Left hindlimb (tissue), 1 donor: ENCODE data around the gene ACACB.

Source experiments
- DNase-seq: peaks from one replicate; pipeline ENCODE4 v3.0.0-alpha.2; 2018

Gene ACACB

DNA sequence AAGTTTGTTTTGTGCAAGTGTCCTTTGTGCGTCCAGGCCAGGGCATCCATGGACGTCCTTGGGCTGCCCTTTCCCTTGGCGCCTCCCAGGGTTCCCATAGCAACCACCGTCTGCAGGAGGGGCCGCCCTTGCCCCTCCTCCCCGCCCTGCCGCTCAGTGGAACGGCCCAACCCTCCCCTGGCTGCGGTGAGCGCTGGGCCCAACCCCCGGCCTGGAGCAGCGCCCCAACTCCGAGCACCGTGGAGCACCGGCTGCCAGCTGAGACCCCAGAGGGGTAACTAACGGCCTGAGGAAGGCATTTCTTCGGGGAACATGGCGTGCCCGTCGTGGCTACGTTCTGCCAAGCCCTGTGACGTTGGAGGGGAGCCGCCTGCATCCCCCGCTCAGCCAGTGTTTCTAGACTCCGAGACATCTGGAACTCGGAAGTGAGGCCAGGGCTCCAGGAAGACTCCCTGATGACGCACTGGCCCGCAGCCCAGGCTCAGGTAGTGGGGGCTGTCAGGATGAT is 5.3 kb upstream of the ACACB start:
- peak; percentile 92 for DNase-seq

DNA sequence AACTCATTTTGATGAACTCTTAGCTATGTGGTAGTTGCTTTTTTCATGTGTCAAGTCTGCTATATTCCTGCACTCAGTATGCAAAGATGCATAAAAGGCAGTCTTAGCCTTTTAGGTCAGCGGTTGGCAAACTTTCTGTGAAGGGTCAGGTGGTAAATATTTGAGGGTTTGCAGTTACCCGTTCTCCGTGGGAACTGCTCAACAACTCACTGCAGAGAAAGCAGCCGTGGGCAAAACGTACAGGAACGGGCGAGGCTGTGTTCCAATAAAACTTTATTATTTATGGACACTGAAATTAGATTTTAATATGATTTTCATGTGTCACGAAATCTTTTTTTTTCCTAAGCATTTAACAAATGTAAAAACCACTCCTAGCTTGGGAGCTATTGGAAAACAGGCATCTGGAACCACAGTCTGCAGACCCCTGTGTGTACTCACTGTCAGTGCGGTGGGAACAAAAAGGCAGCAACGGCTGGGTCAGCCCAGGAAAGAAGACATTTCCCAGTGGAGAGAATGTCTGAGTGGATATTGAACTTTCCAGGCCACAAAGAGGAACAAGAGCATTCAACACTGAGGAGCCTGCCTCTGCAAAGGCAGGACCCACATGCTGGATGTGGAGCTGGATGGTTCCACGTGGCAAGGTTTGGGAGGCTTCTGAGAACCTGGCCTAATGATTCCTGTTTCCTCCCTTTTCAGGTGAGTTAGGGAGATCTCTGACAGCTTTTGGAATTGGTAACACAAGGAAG is 3.5 kb upstream of the ACACB start:
- no peak for DNase-seq

DNA sequence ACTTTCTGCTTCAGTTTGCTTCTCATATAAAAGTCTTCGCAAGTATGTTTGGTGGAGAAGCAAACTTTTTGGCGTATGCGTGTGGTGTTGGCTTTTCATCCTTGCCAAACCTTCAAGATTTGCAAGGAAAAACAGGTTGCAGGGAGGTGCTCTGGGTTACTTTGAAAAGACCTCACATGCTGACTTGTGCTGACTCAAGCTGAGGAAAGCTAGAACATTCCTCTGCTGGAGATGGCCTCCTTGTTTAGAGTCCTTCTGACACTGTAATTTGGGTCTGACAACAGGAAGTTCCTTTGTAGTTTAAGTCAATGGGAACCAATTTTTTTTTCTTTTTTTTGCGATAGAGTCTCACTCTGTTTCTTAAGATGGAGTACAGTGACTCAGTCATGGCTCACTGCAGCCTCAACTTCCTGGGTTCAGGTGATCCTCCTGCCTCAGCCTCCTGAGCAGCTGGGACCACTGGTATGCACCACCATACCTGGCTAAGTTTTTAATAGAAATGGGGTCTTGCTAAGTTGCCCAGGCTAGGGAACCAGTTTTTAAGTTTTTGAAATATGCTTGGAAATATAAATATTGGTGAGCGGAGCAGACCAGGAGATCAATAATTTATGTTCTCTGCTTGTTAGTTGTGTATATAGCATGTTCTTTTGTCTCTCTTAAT is 2.6 kb upstream of the ACACB start:
- no peak for DNase-seq

DNA sequence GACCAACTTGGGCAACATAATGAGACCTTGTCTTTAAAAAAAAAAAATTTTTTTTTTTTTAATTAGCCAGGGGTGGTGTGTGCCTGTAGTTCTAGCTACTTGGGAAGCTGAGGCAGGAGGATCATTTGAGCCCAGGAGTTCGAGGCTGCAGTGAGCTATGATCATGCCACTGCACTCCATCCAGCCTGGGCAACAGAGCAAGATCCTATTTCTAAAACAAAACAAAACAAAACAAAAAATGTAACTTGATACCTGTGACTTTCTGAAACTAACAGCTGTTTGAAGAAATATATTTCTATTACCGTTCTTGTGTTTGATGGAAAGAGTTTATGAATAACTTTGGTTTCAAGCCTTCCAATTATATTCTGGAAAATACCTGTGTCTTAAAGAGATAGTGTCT is 1.7 kb upstream of the ACACB start:
- no peak for DNase-seq

DNA sequence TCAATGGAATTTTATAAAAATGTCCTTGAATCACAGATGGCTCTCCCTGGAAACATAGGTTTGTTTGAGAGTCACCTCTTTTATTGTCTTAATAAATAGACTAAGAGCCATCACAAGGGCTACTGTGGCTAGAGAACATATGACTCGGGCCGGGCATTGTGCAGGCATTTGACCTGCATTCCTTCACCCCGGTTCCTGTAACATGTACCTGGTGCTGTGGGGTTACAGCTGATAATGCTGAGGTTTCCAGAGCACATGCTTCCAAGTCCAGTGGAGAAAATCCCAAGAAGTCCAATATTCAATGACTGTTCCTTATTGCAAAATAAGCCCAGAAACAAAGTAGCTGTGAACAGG is 1.0 kb upstream of the ACACB start:
- DNase-seq, result no peak

DNA sequence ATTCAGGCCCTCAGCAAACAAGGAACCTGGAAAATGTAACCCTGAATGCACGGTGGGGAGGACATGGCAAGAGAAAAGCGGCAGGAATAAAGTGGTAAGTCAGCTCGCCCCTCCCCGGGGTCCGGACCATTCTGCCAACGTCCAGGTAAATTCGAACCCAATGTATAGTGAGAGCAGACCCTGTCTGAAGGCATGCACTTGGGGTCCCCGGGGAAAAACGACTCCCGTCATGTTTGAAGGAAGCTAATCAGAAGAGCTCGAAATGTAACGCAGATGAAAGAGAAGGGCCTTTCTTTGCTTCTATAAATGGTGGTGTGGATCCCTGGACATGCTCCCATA is 193 bp downstream of the ACACB start:
- no peak for DNase-seq

DNA sequence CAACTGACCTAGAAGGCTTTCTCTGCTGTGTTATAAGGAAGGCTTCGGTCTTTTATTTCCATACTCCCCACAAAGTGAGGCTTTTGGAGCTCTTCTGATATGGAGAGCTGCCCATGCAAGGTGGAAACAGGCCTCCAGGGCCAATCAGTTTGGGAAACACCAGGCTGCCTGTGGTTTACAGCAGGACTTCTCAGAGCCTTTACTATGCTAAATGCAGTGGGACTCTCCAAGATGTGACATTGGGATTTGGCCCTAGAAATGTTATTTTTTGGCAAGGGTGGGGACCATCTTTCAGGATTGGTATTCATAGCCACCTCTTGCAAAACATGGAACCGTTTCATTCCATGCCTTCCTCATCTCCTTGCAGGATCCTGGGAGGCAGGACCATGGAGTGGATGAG is 3.7 kb downstream of the ACACB start:
- no peak for DNase-seq

DNA sequence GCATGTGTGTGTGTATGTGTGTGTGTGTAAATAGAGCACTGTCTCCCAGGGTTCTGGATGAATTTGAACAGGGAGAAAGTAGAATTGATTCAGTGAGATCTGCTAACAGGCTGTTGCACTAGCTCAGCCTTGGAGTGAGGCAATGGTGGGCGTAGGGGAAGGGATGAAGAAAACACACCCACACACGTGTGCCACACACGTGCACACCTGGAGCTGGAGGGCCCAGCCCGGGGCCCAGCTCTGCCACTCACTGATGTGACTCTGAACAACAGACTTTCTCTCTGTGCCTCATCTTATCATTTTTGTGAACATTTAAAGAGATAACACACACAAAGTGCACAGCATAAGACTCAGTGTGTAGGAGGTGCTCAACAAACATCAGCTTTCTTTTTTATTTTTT is 4.2 kb downstream of the ACACB start:
- no peak for DNase-seq

DNA sequence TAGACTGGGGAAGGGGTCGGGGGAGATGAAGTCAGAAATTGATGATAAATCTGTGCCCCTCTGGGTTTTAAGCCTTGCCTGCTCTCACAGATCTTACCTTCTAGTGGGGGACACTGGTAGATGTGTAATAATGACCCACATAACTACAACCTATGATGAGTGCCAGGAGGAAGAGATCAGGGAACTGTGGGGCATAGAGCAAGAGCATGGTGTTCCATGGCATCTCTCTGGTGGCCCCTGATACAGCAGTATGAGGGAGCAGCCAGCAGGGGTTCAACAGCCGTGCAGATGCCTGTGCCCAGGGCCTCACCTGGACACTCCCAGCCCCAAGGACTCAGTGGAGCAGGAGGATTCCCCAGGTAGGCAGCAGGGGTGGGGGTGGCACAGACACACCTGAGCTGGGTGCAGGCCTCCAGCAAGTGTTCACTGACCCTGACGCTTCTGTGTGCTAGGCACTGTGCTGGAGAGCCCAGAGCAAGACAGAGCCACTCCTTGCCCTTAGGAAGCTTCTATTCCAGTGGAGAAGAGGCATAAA is 5.0 kb downstream of the ACACB start:
- no peak for DNase-seq

DNA sequence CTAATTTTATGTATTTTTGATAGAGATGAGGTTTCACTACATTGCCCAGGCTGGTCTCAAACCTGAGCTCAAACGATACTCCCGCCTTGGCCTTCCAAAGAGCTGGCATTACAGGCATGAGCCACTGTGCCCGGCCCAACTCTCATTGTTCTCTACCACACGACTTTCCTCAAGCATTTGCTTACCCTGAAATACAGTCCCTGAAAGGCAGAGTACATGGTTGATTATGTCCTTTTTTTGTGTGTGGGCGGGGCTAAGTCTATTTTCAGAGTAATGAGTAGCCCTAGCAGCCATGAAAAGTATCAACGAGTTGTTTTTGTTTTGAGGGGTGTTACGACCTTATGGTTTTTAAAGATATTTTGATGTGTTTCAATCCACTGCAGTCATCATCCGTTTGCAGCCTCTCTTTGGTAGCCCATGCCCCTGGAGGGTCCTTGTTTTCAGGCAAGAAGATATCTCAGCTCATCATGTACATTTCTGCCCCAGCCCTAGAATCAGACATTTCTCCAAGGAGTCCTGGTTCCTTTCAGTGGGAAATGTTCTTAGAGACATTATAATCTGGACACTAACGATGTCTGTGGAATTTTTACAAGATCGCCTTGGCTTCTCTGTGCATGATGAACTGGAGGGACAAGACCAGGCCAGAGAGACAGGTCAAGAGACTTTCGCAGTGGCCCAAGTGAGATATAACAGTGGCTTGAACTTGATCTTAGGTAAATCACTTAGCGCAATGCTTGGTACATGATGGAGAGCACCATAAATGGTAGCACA is 8.7 kb downstream of the ACACB start:
- DNase-seq, result no peak

DNA sequence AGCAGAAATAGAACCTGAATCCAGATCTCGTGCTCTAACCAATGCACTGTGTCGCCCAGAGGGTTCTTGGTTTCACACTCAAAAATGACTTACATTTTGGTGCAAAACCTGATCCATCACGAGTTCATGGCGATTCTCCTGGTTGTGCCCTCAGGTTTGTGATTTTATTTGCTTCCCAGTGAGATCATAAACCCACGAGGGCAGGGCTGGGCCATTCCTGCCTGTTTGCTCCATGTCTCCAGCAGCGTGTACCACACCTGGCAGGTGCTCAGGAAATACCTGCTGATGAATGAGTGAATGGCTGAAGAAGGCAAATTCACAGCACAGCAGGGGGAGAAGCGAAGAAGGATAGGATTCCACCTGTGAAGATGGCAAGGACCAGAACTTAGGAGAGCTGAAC is 9.4 kb downstream of the ACACB start:
- DNase-seq, result no peak

DNA sequence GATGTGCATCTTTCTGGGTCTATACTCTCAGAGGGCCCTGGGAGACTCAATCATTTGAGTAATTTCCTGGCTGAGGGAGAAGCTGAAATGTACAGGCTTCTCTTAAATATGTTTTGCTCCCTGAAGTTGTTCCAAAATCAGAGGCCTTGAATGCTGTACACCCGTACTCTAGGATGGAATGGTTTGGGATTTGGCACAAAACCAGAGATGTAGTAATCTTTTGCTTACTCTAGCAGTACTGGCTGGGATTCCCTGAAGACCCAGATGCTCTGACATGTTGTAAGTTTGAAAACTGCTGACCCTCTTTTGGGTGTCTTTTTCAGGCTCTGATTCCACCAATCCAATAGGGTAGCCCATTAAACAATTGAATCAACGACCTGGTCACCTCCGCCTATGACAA is 10.4 kb downstream of the ACACB start:
- DNase-seq, result no peak

DNA sequence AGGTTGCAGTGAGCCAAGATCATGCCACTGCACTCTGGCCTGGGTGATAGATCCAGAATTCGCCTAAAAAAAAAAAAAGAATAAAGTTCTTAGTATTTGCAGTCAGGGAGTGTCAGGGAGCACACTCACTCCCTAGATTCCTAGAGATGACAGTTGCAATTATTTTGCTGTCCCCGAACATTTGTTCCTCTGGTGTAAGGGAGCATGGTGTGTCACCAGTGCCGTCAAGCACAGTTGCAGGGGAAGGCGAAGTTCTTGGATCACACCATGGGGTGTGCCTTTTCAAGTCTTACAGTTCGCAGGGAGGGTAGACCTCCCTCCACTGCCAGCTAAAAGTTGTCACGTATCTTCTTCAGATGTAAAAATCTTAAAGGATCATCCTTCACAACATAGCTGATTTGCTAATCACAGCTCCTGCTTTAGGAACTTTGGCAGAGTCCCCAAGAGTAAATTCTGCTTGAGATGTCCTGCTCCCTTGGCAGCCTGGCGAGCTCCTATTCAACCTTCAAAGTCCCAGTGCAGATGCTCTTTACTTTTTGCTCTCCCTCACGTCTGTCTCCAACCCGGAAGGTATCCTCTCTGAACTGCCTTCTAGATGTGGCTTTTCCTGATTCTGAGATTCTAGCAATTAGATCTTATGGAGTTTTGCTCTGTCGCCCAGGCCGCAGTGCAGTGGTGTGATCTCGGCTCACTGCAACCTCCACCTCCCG is 11.3 kb downstream of the ACACB start:
- no peak for DNase-seq

DNA sequence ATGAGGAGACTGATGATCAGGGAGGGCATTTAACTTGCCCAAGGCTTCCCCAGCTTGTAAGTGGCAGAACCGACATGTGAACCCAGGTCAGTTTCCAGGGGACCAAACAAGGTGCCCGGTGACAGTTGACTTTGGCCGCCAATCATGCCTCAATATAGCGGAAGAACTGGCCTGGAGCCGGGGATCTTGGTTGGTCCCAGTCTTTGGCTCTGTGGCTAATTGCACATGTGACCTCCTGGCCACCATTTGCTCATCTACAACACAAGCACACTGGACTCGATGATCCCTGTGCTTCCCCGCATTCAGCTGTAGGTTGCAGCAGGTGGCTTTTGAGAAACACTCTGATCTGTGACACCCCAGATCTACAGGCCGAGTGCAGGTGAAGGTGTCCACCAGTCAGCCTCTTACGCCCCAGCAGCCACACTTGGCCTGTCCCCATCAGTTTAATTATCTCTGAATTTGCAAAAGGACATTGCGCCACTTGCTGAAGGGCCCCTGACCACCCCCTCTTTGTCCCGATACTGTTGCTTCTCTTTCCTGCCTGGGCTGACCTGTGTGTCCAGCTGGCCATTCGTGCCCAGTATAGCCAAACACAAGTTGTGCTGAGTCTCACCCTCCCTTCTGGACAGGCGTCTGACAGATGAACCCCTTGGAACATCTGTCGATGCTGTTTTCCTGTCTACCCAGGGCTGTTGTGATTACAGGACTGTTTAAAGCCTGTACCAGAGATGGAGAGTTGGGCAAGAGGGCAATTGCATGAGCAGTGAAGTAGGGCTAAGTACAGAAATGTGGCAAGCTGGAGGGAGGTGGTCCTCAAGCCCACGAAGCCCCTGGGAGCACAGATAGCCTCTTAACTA is 14.1 kb downstream of the ACACB start:
- DNase-seq, result no peak

DNA sequence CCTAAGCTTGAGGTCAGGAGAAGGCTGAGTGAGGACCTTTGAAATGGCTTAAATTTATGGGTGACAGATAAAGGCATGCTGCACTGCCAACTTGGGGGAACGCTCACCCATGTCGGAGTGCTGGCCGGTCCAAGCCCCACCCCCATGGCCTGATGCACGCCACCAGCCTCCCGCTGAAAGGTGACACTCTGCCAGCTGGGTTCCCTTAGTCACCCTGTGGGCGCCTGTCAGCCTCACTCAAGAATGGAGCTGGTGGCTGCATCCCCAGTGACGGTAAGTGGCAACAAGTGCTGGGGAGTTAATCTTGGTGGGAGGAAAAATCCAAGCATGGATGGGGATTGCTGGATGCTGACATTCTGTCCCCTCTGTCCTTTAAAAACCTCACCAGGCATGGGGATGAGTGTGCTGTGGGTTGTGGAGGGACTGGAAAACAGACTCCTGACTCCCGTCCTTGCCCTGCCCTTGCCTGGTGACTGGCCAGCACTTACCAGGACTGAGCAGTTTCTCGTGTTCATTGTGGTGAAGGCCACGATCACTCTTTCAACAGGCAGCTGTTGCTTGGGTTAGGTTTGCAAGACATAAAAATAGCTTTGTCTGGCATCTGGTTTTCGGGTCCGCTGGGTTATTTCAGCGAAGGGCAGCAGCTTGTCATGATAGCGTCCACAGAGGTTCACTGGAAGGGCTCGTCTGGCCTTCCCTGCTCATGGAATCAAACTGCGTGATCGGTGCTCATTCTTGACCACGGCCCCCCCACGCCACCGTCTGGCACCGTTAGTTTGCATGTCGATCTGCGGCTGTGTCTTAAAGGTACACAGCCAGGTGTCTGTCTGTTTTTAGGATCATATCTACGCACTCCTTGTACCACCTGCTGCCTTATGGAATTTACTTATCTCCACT is 15.0 kb downstream of the ACACB start:
- DNase-seq, result no peak

DNA sequence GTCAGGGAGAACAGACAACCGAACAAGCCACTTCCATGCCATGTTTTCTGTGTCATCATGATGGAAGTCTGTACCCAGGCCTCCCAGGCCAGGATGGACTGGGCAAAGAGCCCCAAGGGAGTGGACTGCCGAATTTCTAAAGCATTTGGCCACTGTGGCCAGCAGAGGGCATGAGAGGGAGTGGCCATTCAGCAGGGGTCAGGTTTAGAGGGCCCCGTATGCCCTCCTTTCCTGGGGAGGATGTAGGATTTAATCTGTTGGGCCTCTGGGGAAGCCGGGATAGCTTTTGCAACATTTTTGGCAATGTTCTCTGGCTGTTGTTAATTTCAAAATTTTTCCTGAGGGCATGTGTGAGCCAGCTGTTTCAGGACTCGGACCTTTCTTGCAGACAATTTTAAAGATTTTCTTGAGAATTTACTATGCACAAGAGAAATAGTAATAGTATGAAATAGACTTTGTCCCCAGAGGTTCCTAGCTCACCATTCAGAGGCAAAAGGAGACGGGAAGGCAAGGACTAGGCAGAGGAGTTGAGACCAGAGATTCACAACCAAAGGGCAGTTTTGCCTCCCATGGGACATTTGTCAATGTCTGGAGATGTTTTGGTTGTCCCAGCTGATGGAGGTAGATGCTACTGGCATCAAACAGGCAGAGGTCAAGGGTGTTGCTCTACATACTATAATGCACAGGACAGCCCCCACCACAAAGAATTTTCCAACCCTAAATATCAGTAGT is 18.0 kb downstream of the ACACB start:
- DNase-seq, result no peak

DNA sequence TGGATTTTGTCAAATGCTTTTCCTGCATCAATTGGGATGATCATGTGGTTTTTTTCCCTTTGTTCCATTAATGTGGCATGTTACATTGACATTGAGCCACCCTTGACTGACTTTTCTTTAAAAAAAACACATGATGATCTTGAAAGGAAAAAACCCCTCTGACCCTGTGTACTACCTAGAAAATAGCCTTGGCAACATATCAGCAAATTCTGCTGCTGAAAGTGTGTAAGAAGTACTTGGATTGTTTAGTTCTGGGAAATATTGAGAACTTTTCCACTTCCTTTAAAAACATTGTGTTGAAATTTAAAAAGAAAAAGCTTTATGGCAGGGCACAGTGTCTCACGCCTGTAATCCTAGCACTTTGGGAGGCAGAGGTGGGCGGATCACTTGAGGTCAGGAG is 20.7 kb downstream of the ACACB start:
- no peak for DNase-seq

DNA sequence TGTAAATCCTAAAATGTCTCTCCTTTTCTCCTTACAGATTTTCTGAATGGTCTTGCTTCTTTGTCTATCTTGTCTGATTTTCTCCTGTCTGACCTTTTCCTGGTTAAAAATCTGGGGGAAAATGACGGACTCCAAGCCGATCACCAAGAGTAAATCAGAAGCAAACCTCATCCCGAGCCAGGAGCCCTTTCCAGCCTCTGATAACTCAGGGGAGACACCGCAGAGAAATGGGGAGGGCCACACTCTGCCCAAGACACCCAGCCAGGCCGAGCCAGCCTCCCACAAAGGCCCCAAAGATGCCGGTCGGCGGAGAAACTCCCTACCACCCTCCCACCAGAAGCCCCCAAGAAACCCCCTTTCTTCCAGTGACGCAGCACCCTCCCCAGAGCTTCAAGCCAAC is 23.0 kb downstream of the ACACB start:
- no peak for DNase-seq

DNA sequence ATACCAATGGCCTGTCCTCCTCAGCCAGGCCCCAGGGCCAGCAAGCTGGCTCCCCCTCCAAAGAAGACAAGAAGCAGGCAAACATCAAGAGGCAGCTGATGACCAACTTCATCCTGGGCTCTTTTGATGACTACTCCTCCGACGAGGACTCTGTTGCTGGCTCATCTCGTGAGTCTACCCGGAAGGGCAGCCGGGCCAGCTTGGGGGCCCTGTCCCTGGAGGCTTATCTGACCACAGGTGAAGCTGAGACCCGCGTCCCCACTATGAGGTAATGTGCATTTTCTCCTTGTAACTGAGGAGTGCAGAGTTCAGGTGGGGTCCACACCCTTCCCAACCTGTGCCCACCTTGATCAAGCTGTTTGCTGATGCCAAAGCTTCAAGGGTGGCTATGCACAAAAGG is 23.4 kb downstream of the ACACB start:
- no peak for DNase-seq

DNA sequence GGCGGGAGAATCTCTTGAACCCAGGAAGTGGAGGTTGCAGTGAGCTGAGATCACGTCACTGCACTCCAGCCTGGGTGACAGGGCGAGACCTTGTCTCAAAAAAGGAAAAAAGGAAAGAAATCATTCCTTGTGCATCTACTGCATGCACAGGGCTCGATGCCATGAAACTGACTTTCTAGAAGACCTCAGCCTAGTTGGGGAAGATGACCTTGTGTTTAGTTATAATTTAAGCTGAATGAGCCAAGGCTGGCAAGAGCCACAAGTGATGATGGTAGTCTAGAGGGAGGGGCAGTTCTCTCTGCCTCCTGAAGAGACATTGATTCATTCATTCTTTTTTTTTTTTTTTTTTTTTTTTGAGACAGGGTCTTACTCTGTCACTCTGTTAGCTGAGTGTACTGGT is 24.2 kb downstream of the ACACB start:
- DNase-seq, result no peak
